Neural cell (in vitro differentiated cells): ENCODE measurements around the gene MGAT5. TPM values are rescaled to one million over a fixed set of nuclear protein-coding genes. Genes with fewer than 3 reads are reported as not detected.

ENCODE experiments used
- H2AFZ ChIP-seq: fragments of 200-600, 300-800 bp; sonication (generic), shearing (Covaris generic); 2 replicates; pipeline ENCODE4 v1.6.0; 2014; ENCODE audit warnings: low read depth, mild to moderate bottlenecking, antibody characterized with exemption, low read length, moderate library complexity
- H3F3A ChIP-seq: fragments of 200-600 bp; shearing (Covaris generic); 2 replicates; pipeline ENCODE4 v1.6.1; 2016; ENCODE audit warnings: mild to moderate bottlenecking, moderate library complexity, mixed read lengths, antibody characterized with exemption, low read length; ENCODE audit not compliant: insufficient read depth, poor library complexity, severe bottlenecking
- H3K27ac ChIP-seq: fragments of 200-600, 300-800 bp; sonication (generic), shearing (Covaris generic); 2 replicates; pipeline ENCODE4 v1.5.1; 2014; ENCODE audit warnings: mild to moderate bottlenecking, low read length, moderate library complexity
- H3K27me3 ChIP-seq: fragments of 300-800, 200-600 bp; sonication (generic), shearing (Covaris generic); 2 replicates; pipeline ENCODE4 v1.6.0; 2014; ENCODE audit warnings: mild to moderate bottlenecking, low read depth, low read length, moderate library complexity; ENCODE audit not compliant: insufficient read depth
- H3K36me3 ChIP-seq: fragments of 300-800, 200-600 bp; sonication (generic), shearing (Covaris generic); 2 replicates; pipeline ENCODE4 v1.5.1; 2014; ENCODE audit warnings: mild to moderate bottlenecking, antibody characterized with exemption, low read length, moderate library complexity; ENCODE audit not compliant: insufficient read depth
- H3K4me2 ChIP-seq: fragments of 300-800, 200-600 bp; sonication (generic), shearing (Covaris generic); 2 replicates; pipeline ENCODE4 v1.6.0; 2014; ENCODE audit warnings: mild to moderate bottlenecking, low read length
- H3K4me3 ChIP-seq: fragments of 300-800, 200-600 bp; sonication (generic), shearing (Covaris generic); 2 replicates; pipeline ENCODE4 v1.5.1; 2014; ENCODE audit warnings: mild to moderate bottlenecking, low read length, moderate library complexity
- H3K79me2 ChIP-seq: fragments of 200-600 bp; shearing (Covaris generic); replicated peaks from 2 replicates; pipeline ENCODE4 v1.6.0; 2014; ENCODE audit warnings: mild to moderate bottlenecking, low read length, moderate library complexity; ENCODE audit not compliant: insufficient read depth
- H3K9ac ChIP-seq: fragments of 300-800, 200-600 bp; sonication (generic), shearing (Covaris generic); 2 replicates; pipeline ENCODE4 v1.6.1; 2016; ENCODE audit warnings: mild to moderate bottlenecking, low read length, mixed read lengths
- H3K9me2 ChIP-seq: fragments of 200-600 bp; shearing (Covaris generic); 2 replicates; pipeline ENCODE4 v1.6.1; 2016; ENCODE audit warnings: mild to moderate bottlenecking, low read length, mixed read lengths; ENCODE audit not compliant: insufficient read depth
- H3K9me3 ChIP-seq: fragments of 200-600, 300-800 bp; sonication (generic), shearing (Covaris generic); 2 replicates; pipeline ENCODE4 v1.6.1; 2016; ENCODE audit warnings: mild to moderate bottlenecking, mixed run types, low read length, moderate library complexity, mixed read lengths
- H4K20me1 ChIP-seq: fragments of 200-600 bp; shearing (Covaris generic); 2 replicates; pipeline ENCODE4 v1.6.1; 2016; ENCODE audit warnings: mild to moderate bottlenecking, mixed run types; ENCODE audit not compliant: insufficient read depth
- EP300 ChIP-seq: fragments of 450-650 bp; conservative IDR thresholded peaks from 2 replicates; pipeline ENCODE4 v1.6.1; 2014; ENCODE audit warnings: antibody characterized with exemption, mild to moderate bottlenecking, moderate library complexity; ENCODE audit not compliant: poor library complexity, severe bottlenecking
- EZH2 ChIP-seq: fragments of 200-600, 300-800 bp; shearing (Covaris generic), sonication (generic); IDR thresholded peaks from 2 replicates; pipeline ENCODE4 v1.6.1; 2014; ENCODE audit warnings: antibody characterized with exemption, low read length, borderline replicate concordance, mild to moderate bottlenecking; ENCODE audit not compliant: insufficient read depth, poor library complexity, severe bottlenecking
- MXI1 ChIP-seq: fragments of 450-650 bp; conservative IDR thresholded peaks from 2 replicates; pipeline ENCODE4 v1.6.1; 2014; ENCODE audit warnings: antibody characterized with exemption, mild to moderate bottlenecking; ENCODE audit not compliant: poor library complexity, severe bottlenecking
- POLR2AphosphoS5 ChIP-seq: IDR thresholded peaks from 2 replicates; pipeline ENCODE4 v1.6.1; 2012
- RAD21 ChIP-seq: fragments of 450-650 bp; conservative IDR thresholded peaks from 2 replicates; pipeline ENCODE4 v1.6.1; 2014; ENCODE audit warnings: antibody characterized with exemption, mild to moderate bottlenecking, moderate library complexity
- REST ChIP-seq: IDR thresholded peaks from 2 replicates; pipeline ENCODE4 v1.6.1; 2012; ENCODE audit warnings: borderline replicate concordance
- SMC3 ChIP-seq: fragments of 450-650 bp; conservative IDR thresholded peaks from 2 replicates; pipeline ENCODE4 v1.6.1; 2014; ENCODE audit warnings: antibody characterized with exemption, mild to moderate bottlenecking, moderate library complexity; ENCODE audit not compliant: poor library complexity
- TAF1 ChIP-seq: IDR thresholded peaks from 2 replicates; pipeline ENCODE4 v1.6.1; 2012; ENCODE audit warnings: low read depth
- polyA plus RNA-seq: library from polyadenylated mRNA; depleted of rRNA; stranded (reverse); fragments of >200 nt; gene quantifications from 2 replicates; pipeline ENCODE4 v1.2.3, GENCODE V29; 2014
- TF ChIP-seq, protein P1 (sequence below): fragments of 450-650 bp; IDR thresholded peaks from 2 replicates; pipeline ENCODE4 v1.5.1; 2014; ENCODE audit warnings: antibody characterized with exemption, mild to moderate bottlenecking, moderate library complexity; ENCODE audit not compliant: poor library complexity, severe bottlenecking

Gene MGAT5
- polyA plus RNA-seq, 1 donor from 2014 or later: 40.9 TPM

GRCh38 chr2:134448650-134449049 is 194.8 kb downstream of the MGAT5 start:
- Histone ChIP-seq H3K9ac (no peak overlapping the region), H3K36me3 (no peaks in the 10 kb centered on the region), H3K79me2 (no peaks in the 10 kb centered on the region), H3K4me2 (no peak overlapping the region), H4K20me1 (no peaks in the 10 kb centered on the region), H3F3A (no peaks in the 10 kb centered on the region), H3K27me3 (no peaks in the 10 kb centered on the region), H3K4me3 (no peak overlapping the region), H3K27ac (no peak overlapping the region), H3K9me3 (no peaks in the 10 kb centered on the region), H2AFZ (no peak overlapping the region), H3K9me2 (no peaks in the 10 kb centered on the region)
- TF ChIP-seq, protein P1, sequence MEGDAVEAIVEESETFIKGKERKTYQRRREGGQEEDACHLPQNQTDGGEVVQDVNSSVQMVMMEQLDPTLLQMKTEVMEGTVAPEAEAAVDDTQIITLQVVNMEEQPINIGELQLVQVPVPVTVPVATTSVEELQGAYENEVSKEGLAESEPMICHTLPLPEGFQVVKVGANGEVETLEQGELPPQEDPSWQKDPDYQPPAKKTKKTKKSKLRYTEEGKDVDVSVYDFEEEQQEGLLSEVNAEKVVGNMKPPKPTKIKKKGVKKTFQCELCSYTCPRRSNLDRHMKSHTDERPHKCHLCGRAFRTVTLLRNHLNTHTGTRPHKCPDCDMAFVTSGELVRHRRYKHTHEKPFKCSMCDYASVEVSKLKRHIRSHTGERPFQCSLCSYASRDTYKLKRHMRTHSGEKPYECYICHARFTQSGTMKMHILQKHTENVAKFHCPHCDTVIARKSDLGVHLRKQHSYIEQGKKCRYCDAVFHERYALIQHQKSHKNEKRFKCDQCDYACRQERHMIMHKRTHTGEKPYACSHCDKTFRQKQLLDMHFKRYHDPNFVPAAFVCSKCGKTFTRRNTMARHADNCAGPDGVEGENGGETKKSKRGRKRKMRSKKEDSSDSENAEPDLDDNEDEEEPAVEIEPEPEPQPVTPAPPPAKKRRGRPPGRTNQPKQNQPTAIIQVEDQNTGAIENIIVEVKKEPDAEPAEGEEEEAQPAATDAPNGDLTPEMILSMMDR: no peak
- TF ChIP-seq EZH2: no peak

DNA sequence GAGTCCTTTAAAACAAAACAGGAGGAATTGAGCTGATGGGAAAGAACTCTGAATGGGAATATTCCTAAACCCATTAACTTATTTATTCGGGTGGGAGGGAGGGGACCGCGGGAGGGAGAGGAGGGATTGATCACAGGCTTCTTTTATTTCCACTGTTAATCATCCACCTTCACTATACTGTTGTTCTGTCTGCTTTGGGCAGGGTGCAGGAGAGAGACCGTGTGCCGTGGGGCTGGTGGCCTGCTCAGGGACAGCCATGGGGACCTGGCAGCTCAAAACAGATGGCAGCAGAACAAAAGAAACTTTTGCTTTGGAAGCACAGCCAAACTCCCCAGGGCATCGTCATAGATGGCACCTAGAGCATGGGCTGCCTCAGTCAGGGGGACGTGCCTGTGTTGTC is 195.3 kb downstream of the MGAT5 start:
- H3K36me3 ChIP-seq: no peaks in the 10 kb centered on the region
- no peaks in the 10 kb centered on the region for H3K27me3 ChIP-seq
- no peak overlapping the region for H3K9ac ChIP-seq
- no peaks in the 10 kb centered on the region for H3K9me2 ChIP-seq
- H2AFZ ChIP-seq: no peak overlapping the region
- TF ChIP-seq EZH2: no peak
- TF ChIP-seq MXI1: no peak
- TF ChIP-seq EP300: no peak
- TF ChIP-seq, protein P1: no peak
- no peak for TF ChIP-seq RAD21
- no peak for TF ChIP-seq REST
- no peak for TF ChIP-seq TAF1
- no peak for TF ChIP-seq POLR2AphosphoS5
- TF ChIP-seq SMC3: no peak
- no peak overlapping the region for H3K4me2 ChIP-seq
- H3K79me2 ChIP-seq: no peaks in the 10 kb centered on the region
- no peaks in the 10 kb centered on the region for H3F3A ChIP-seq
- no peaks in the 10 kb centered on the region for H4K20me1 ChIP-seq
- H3K4me3 ChIP-seq: no peak overlapping the region
- no peak overlapping the region for H3K27ac ChIP-seq
- no peaks in the 10 kb centered on the region for H3K9me3 ChIP-seq
